ENCODE data around the gene CLEC20A.

The CLEC20A gene

DNA sequence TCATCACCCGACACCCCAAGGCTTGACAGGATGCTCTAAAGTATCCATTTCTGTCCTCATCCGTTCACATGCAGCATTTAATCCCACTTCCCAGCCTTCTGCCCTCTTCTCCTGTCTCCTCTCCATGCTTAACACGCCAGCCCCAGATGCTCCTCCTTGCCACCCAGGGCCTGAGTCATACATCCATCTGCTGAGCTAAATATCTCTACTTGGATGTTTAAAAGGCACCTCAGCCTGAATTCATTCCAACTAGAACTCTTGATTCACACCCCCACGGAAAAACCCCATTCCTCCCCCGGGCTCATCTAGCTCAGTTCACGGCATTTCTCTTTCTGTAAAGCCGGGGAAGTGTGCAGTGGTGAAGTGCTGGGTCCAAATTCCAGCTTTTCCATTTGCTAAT lies 43.9 kb upstream of the CLEC20A start:
- Histone ChIP-seq H3F3A (ENCODE audit: low read depth) (no peaks in the 10 kb centered on the region), H3K4me1 (ENCODE audit: insufficient read depth, low read length, poor library complexity, severe bottlenecking) (peaks cover 16% of the 10 kb centered on the region), H3K79me2 (ENCODE audit: insufficient read depth, low read length) (no peaks in the 10 kb centered on the region), H3K9me3 (ENCODE audit: insufficient read depth, low read depth, low read length) (no peaks in the 10 kb centered on the region), H4K20me1 (ENCODE audit: insufficient read depth, low read length, poor library complexity, severe bottlenecking) (no peaks in the 10 kb centered on the region), H3K4me3 (ENCODE audit: low read length, poor library complexity, severe bottlenecking) (no peak overlapping the region), H3K36me3 (ENCODE audit: insufficient read depth, low read length) (no peaks in the 10 kb centered on the region), H3K9ac (ENCODE audit: low read depth, low read length, poor library complexity, severe bottlenecking) (no peak overlapping the region), H3K4me2 (ENCODE audit: low read depth, low read length, poor library complexity, severe bottlenecking) (no peak overlapping the region), H3K27me3 (ENCODE audit: insufficient read depth, low read length, poor library complexity, severe bottlenecking) (no peaks in the 10 kb centered on the region), H3K9me2 (replicated peaks; ENCODE audit: low read depth, low read length) (no peaks in the 10 kb centered on the region), H2AFZ (ENCODE audit: low read length) (no peak overlapping the region)
- no peak for TF ChIP-seq CTCF (conservative IDR thresholded peaks at IDR 0.05; ENCODE audit: low read length)
- no peak for TF ChIP-seq EZH2phosphoT487 (IDR thresholded peaks at IDR 0.05; ENCODE audit: borderline replicate concordance)

DNA sequence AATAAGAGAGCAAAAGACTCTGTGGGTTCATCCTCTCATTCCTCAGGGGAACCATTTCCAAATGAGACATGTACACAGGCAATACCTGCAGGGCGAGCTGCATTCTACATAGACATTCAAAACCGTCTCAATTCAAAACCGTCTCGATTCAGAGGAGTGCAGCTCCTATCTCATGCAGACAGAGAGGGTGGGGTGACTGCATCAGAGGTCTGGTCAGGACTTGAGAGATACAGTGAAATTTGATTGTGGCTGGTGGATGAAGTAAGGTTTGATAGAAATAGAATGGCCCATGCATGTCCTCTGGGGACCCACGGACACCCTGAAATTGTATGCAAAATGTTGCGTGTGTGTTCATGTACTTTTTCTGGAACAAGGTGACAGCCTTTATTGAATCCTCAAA lies 43.4 kb upstream of the CLEC20A start:
- Histone ChIP-seq H3K27me3 (ENCODE audit: insufficient read depth, low read length, poor library complexity, severe bottlenecking) (no peaks in the 10 kb centered on the region), H4K20me1 (ENCODE audit: insufficient read depth, low read length, poor library complexity, severe bottlenecking) (no peaks in the 10 kb centered on the region), H3K79me2 (ENCODE audit: insufficient read depth, low read length) (no peaks in the 10 kb centered on the region), H3K4me2 (ENCODE audit: low read depth, low read length, poor library complexity, severe bottlenecking) (no peak overlapping the region), H3K36me3 (ENCODE audit: insufficient read depth, low read length) (no peaks in the 10 kb centered on the region), H2AFZ (ENCODE audit: low read length) (no peak overlapping the region), H3K9me2 (replicated peaks; ENCODE audit: low read depth, low read length) (no peaks in the 10 kb centered on the region), H3F3A (ENCODE audit: low read depth) (no peaks in the 10 kb centered on the region), H3K9ac (ENCODE audit: low read depth, low read length, poor library complexity, severe bottlenecking) (no peak overlapping the region), H3K9me3 (ENCODE audit: insufficient read depth, low read depth, low read length) (no peaks in the 10 kb centered on the region), H3K4me3 (ENCODE audit: low read length, poor library complexity, severe bottlenecking) (no peak overlapping the region), H3K4me1 (ENCODE audit: insufficient read depth, low read length, poor library complexity, severe bottlenecking) (peaks cover 12% of the 10 kb centered on the region)
- TF ChIP-seq EZH2phosphoT487 (IDR thresholded peaks at IDR 0.05; ENCODE audit: borderline replicate concordance) (no peak), CTCF (conservative IDR thresholded peaks at IDR 0.05; ENCODE audit: low read length) (no peak)

DNA sequence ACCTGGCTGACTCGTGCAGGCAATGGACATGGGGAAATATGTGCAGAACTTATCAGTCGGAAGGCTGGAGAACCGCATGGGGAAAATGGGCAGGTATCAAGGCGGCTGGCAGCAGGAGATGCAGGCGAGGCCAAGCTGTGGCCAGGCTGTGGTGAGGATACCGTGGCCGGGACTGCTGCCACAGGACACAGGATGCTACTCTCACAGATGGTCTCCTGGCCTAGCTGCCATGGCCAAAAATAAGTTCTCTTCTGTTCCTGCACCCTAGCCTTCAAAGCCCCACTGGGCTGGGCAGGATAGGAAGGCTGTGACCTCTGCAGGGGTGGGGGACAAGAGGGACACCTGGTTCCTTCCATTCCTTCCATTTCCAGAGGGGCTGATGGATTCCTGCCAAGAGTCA lies 42.5 kb upstream of the CLEC20A start:
- no peak overlapping the region for H3K4me3 ChIP-seq (ENCODE audit: low read length, poor library complexity, severe bottlenecking)
- H3F3A ChIP-seq (ENCODE audit: low read depth): no peaks in the 10 kb centered on the region
- H3K27me3 ChIP-seq (ENCODE audit: insufficient read depth, low read length, poor library complexity, severe bottlenecking): no peaks in the 10 kb centered on the region
- H3K79me2 ChIP-seq (ENCODE audit: insufficient read depth, low read length): no peaks in the 10 kb centered on the region
- H4K20me1 ChIP-seq (ENCODE audit: insufficient read depth, low read length, poor library complexity, severe bottlenecking): no peaks in the 10 kb centered on the region
- H3K36me3 ChIP-seq (ENCODE audit: insufficient read depth, low read length): no peaks in the 10 kb centered on the region
- no peak overlapping the region for H3K4me2 ChIP-seq (ENCODE audit: low read depth, low read length, poor library complexity, severe bottlenecking)
- H3K9me2 ChIP-seq (replicated peaks; ENCODE audit: low read depth, low read length): no peaks in the 10 kb centered on the region
- no peak overlapping the region for H2AFZ ChIP-seq (ENCODE audit: low read length)
- no peak overlapping the region for H3K9ac ChIP-seq (ENCODE audit: low read depth, low read length, poor library complexity, severe bottlenecking)
- no peak for TF ChIP-seq EZH2phosphoT487 (IDR thresholded peaks at IDR 0.05; ENCODE audit: borderline replicate concordance)
- TF ChIP-seq CTCF (conservative IDR thresholded peaks at IDR 0.05; ENCODE audit: low read length): no peak
- H3K9me3 ChIP-seq (ENCODE audit: insufficient read depth, low read depth, low read length): no peaks in the 10 kb centered on the region
- H3K4me1 ChIP-seq (ENCODE audit: insufficient read depth, low read length, poor library complexity, severe bottlenecking): peaks cover 4% of the 10 kb centered on the region
